Measurements from ENCODE around the gene KPNA5.
A peak's percentile ranks its signal among the peaks of the same experiment; 100 is the strongest.

The KPNA5 gene

GRCh38 chr6:116763906-116764628 lies 83.1 kb downstream of the KPNA5 start:
- no peaks in the 10 kb centered on the region for H3K36me3 ChIP-seq (ENCODE audit: control insufficient read depth, insufficient read depth, low read length)
- no peak for TF ChIP-seq CTCF (IDR thresholded peaks at IDR 0.05; ENCODE audit: insufficient read depth, low read length, poor library complexity, severe bottlenecking)

GRCh38 chr6:116764629-116764960 lies 83.6 kb downstream of the KPNA5 start:
- no peak overlapping the region for H3K4me3 ChIP-seq (replicated peaks; ENCODE audit: low read depth, low read length)
- no peak for TF ChIP-seq CTCF (IDR thresholded peaks at IDR 0.05; ENCODE audit: insufficient read depth, low read length, poor library complexity, severe bottlenecking)
- H3K36me3 ChIP-seq (ENCODE audit: control insufficient read depth, insufficient read depth, low read length), result no peaks in the 10 kb centered on the region
- H3K27me3 ChIP-seq (replicated peaks; ENCODE audit: control insufficient read depth, insufficient read depth, low read length), result no peaks in the 10 kb centered on the region; the same call in 1 of the 2 replicates
- DNase-seq (ENCODE audit: extremely low read depth, insufficient read length), result peak; percentile 1

More at GRCh38 chr6:116763906-116764628, 83.1 kb downstream of the KPNA5 start:
- DNase-seq (ENCODE audit: extremely low read depth, insufficient read length), result no peak
- no peak overlapping the region for H3K4me3 ChIP-seq (replicated peaks; ENCODE audit: low read depth, low read length)
- H3K27me3 ChIP-seq (replicated peaks; ENCODE audit: control insufficient read depth, insufficient read depth, low read length), result no peaks in the 10 kb centered on the region; the same call in 1 of the 2 replicates

- Histone ChIP-seq H3K4me3 (replicated peaks; ENCODE audit: low read depth, low read length) (no peak within 1 kb of the TSS), H3K27me3 (replicated peaks; ENCODE audit: control insufficient read depth, insufficient read depth, low read length) (no peaks in the 10 kb centered on the region; the same call in 1 of the 2 replicates), H3K36me3 (ENCODE audit: control insufficient read depth, insufficient read depth, low read length) (no peaks in the 10 kb centered on the region)
- peak; percentile 9 for DNase-seq (ENCODE audit: extremely low read depth, insufficient read length)
- no peak for TF ChIP-seq CTCF (IDR thresholded peaks at IDR 0.05; ENCODE audit: insufficient read depth, low read length, poor library complexity, severe bottlenecking)
These were observed 84.2 kb downstream of the KPNA5 start, which contains the start of gene FAM162B for GRCh38 chr6:116764961-116765841. TSS of gene FAM162B (minus strand) at chr6:116765719. CDS start at chr6:116765576, 143 bp downstream.

GRCh38 chr6:116766506-116767176 lies 85.6 kb downstream of the KPNA5 start:
- Histone ChIP-seq H3K27me3 (replicated peaks; ENCODE audit: control insufficient read depth, insufficient read depth, low read length) (no peaks in the 10 kb centered on the region; the same call in 1 of the 2 replicates), H3K4me3 (replicated peaks; ENCODE audit: low read depth, low read length) (no peak overlapping the region), H3K36me3 (ENCODE audit: control insufficient read depth, insufficient read depth, low read length) (no peaks in the 10 kb centered on the region)
- no peak for DNase-seq (ENCODE audit: extremely low read depth, insufficient read length)
- no peak for TF ChIP-seq CTCF (IDR thresholded peaks at IDR 0.05; ENCODE audit: insufficient read depth, low read length, poor library complexity, severe bottlenecking)

GRCh38 chr6:116767715-116768114 lies 86.7 kb downstream of the KPNA5 start:
- no peak for TF ChIP-seq CTCF (IDR thresholded peaks at IDR 0.05; ENCODE audit: insufficient read depth, low read length, poor library complexity, severe bottlenecking)
- Histone ChIP-seq H3K4me3 (replicated peaks; ENCODE audit: low read depth, low read length) (no peak overlapping the region), H3K27me3 (replicated peaks; ENCODE audit: control insufficient read depth, insufficient read depth, low read length) (no peaks in the 10 kb centered on the region; the same call in 1 of the 2 replicates), H3K36me3 (ENCODE audit: control insufficient read depth, insufficient read depth, low read length) (no peaks in the 10 kb centered on the region)
- DNase-seq (ENCODE audit: extremely low read depth, insufficient read length), result no peak
